Dedifferentiated amniotic fluid mesenchymal stem cell (primary cell): Measurements from ENCODE around the gene CPSF4.
"Not testable (repeated sequence)": the region's sequence is repeated elsewhere in the genome, so short reads cannot be mapped to it uniquely, and the experiment has no call there.

Experiments
- DNase-seq: peaks from one replicate; pipeline ENCODE4 v3.0.0-alpha.2; 2016; ENCODE audit errors: extremely low spot score

CPSF4 gene

DNA sequence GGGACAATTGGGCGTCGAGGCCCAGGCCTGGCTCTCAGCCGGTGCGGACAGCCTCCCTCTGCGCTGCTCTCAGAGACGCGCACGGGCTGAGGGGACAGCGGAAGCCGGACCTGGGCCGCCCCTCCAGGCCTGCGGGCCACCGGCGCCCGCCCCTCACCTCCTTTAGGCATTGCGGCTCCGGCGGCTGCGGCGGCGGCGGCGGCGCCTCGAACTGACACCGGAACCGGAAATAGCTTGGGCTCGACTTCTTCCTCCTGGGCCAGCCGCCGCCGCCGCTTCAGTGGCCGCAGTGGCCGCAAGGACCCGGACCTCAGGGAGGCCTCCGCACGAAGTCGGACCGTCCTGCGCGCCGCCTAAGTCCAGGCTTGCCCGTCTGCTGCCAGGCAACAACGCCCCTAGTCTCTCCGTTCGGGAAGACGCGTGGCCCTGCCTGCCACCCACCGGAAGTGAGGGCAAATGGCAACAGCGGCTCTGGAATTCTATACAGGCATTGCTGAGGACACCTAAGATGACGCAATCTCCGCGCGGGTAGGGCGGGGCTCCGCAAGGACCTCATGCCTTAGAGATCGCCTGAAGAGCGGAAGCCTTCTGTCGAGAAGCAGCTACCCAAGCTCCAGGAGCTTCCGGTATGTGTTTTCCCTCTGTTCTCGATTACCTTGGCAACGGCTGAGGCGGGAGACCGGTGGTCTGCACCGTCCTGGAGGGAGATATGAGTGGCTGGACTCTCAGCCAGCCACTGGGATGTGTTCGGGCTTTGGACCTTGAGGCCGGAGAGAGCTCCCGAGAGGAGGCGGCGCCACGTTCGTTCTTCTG lies 30.2 kb upstream of the CPSF4 start, which contains the start of the genes BUD31 and PDAP1:
Gene BUD31 (plus strand): TSS at position 591 of the 813 bp plus-strand sequence. CDS start 2,124 bp downstream, outside the sequence.
Gene PDAP1 (minus strand): TSS at position 219 of the 813 bp plus-strand sequence. CDS start 49 bp downstream, at position 170.
- DNase-seq, result peak; percentile 90

DNA sequence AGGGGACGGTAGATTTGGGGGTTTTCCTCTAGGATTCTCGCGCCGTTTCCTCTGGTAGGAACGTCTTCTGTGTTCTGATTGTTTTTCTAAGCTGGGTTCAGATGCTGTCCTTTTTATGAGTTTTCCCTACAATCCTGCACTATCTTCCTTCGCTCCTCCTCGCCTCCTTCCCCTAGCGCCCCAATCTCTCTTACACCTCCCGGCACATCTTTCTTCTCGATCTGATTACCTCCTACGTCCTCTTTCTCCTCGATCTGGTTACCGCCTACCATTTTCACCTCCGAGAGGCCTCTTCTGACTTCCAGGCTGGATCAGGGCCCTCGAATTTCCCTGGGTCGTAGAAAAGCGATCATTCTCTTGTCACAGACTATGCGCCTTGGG lies 29.6 kb upstream of the CPSF4 start:
- no peak for DNase-seq

DNA sequence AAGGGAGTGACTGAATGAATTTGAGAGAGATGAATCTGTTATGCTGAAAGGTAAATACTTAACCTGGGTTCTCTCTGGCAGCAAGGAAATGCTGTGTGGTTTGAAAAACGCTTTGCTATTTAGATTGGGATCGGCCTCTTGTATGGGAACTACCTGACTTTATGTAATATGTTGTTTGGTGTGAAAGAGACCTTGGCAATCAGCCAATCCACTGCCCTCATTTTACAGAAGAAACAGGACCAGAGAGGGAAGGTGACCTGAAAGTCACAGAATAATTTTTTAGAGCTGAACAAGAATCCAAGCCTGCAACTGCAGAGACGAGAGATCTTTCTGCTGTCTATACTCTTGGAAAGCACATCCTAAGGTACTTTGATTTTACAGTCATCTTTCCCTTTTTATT lies 28.9 kb upstream of the CPSF4 start:
- no peak for DNase-seq

DNA sequence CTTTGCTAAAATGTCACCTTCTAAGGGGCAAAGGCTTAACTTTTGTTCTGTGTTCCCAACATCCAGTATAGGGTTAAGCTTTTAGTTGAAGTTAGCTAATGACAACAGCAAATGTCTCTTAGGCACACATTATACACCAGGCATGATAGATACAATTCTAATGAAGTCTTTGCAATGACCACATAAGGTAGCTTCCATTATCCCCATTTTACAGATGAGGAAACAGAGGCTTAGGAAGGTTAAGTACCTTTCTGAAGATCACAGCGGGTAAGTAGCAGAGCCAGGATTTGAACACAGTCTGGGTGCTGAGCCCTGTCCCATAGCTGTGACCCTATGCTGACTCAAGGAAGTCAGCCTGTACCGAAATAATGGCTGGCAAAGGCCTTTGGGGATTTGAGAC lies 28.1 kb upstream of the CPSF4 start:
- no peak for DNase-seq

DNA sequence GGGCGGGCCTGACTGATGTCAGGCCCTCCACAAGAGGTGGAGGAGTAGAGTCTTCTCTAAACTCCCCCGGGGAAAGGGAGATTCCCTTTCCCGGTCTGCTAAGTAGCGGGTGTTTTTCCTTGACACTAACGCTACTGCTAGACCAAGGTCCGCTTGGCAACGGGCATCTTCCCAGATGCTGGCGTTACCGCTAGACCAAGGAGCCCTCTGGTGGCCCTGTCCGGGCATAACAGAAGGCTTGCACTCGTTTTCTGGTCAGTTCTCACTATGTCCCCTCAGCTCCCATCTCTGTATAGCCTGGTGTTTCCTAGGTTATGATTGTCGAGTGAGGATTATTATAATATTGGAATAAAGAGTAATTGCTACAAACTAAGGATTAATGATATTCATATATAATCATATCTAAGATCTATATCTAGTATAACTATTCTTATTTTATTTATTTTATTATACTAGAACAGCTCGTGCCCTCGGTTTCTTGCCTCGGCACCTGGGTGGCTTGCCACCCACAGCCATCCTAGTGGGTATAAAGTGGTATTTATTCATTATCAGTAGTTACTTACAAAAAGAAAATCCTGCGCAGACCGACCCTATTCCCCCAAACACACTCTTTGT lies 23.1 kb upstream of the CPSF4 start:
- peak; percentile 46 for DNase-seq

DNA sequence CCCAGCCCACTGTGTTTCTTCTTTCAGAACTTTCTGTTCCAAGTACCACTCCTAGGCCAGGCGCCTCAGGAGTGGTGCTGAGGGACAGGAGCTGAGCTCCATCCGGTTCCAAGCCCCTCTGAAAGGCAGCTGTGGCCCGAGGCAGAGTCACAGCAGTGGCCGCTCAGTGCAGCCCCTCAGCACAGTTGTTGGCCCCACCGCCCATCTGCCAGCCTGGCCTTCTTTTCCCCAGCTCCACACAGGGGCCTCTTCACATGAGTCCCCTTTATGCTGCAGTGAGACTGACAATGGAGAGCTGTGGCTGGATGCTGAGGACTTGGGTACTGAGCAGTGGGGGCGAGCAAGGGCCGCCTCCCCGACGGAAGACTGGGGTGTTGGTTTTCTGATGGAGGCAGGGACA lies 20.5 kb upstream of the CPSF4 start:
- DNase-seq, result no peak

DNA sequence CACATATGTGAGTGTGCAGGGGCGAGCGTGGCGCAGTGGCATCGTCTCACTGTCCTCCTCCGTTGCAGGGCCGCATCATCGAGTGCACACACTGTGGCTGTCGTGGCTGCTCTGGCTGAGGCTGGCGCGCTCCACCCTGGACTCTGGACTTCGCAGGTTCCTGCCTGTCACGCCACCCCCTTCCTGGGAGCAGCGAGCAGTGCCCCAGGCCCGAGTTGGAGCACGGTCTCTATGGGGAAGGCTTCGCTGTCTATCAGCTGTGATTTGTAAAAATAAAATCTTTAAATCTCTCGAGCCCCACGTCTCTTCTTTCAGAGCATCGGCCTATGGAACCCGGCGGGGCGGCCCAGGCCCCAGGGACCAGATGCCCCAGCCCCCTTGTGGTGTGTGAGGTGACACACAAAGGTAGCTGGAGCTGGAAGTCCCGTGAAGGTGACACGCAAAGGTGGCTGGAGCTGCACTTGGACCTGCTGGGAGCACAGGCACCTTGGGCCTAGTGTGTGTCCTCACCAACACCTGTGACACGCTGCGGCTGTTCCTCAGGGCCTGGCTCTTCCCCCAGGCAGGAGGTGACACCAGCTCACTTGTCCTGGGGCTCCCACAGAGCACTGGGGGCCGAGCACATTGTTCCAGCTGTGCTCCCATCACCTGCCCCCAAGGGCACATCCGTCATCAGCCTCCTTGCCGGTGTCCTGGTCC lies 19.3 kb upstream of the CPSF4 start:
- DNase-seq, result no peak

DNA sequence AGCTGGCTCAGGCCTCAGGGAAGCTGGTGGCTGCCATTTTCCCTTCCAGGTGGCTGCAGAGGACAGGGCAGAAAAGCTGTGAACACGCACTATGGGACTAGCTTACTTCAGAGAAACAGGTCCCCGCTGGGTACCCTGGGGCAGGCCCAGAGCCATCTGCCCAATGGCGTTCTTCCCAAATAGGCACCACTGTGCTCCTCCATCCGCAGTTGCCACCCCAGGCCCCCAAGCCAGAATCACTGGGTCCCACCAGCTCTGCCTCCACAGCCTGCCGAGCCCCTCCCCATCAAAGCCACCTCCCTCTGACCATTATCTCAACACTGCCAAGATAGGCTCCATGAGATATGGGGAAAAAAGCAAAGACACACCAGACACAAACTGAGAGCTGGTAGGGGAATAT lies 18.5 kb upstream of the CPSF4 start:
- no peak for DNase-seq

DNA sequence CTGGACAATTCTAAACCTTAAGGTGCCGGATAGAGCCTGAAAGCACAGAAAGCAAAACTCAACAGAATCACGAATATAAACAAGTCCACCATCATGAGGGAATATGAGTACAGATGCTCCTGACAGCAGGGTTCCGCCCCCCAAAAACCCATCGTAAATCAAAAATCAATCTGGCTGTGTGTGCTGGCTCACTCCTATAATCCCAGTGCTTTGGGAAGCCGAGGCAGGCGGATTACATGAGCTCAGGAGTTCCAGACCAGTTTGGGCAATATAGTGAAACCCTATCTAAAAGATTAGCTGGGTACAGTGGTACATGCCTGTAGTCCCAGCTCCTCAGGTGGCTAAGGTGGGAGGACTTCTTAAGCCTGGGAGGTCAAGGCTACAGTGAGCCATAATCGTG lies 17.8 kb upstream of the CPSF4 start:
- DNase-seq, result no peak

DNA sequence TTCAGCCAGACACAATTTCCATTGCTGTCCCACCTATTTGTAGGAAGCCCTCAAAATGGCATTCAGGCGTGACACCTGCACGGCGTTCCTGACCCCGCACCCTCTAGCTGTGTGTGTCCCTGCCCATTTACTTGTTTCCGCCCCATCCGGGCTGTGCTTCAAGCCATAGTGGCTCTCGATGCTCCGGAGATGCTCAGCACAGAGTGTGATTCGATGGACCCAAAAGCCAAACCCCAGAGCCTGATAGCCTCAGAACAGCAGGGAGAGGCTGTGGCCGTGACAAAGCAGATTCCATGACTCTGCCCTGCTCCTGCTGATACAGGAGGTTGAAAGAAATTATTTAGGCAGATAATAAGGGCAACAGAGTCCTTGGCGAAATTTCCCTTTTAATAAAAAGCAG lies 16.6 kb upstream of the CPSF4 start:
- DNase-seq, result no peak

DNA sequence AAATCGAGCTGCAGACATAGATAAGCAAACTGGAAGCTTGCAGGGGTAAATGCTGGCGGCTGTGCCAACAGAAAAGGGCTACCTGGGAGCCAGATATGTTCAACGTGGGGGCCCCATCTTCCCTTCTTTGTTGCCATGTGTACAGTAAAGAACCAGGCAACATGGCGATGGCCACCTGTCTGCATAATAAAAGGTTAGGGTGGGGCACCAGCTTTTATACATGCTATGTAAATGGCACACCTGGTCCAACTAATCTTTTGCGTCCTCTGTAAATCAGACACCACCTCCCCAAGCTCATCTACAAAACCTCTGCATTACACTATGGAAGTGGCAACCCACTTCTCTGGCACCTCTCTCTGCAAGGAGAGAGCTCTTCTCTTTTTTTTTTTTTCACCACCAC lies 16.1 kb upstream of the CPSF4 start:
- DNase-seq, result no peak

DNA sequence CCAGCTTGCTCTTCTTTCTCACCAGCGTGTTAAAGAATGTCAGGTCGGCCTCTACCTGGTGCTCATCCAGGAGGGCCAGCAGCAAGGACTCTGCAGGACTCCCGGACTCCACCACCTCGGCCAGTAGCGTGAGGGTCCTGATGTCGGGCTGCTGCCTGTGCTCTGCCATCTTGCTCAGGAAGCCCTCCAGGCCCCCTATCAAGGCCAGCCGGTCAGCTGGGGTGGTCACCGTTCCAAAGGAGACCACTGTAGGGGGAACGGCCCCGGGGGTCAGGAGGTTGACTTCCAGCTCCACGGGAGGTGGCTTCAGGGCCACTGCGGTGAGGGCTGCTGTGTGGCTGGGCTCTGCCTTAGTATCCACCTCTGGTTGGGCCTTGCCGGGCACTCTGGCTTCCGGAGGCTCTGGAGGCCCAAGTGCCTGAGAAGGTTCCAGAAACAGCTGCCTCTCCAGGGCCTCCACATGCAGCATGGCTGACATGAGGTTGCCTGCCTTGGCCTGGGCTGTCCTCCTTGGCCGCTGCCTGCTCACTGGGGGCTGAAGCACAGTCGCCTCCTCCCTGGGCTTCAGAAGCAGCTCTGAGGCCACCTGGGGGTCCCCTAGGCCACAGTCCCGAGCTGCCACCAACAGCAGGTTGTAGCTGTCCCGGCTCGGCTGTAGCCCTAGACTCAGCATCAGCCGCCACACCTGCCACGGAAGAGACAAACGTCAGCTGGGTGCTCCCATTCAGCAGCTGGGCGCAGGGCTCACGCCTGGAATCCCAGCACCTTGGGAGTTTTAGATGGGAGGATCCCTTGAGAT lies 13.6 kb upstream of the CPSF4 start:
- no peak for DNase-seq

DNA sequence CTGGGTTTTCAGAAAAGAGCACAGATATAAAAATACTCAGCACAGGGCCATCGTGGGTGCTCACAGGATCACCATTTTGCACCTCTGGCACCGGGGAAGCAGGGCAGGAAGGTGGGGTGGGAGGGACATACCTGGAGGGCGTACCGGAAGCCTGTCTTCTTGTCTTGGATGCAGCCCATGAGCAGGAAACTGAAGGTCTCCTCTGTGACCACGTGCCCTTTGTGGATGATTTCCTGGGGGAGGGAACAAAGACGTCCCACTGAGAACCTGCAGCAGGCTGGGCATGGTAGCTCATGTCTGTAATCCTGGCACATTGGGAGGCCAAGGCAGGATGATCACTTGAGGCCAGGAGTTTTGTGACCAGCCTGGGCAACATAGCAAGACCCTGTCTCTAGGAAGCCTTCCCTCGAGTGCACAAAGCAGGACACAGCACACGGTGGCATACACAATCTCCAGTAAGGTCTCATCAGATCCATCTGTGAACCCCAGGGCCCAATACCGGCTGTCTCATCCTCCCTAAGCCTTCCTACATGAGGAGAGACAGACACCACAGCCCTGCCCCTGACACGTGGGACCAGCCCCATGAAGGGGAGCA lies 9.7 kb upstream of the CPSF4 start:
- no peak for DNase-seq

DNA sequence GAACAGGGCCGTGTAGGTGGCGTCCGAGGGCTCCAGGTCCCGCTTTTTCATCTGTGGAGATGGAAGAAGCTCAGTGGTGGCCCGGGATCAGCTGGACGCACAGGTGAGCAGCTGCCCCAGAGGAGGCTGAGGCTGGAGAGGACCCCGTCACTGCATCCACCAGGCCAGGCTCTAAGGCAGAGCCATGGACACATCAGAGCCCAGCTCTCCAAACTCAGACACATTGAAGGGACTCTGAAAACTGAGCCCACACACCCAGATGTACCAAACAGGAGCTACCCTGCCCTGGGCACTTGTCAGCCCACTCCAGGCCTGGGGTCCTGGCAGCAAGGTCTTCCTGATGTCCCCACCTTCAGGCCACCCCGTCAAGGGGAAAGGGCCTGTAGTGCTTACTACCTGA lies 9.0 kb upstream of the CPSF4 start:
- DNase-seq, result no peak

DNA sequence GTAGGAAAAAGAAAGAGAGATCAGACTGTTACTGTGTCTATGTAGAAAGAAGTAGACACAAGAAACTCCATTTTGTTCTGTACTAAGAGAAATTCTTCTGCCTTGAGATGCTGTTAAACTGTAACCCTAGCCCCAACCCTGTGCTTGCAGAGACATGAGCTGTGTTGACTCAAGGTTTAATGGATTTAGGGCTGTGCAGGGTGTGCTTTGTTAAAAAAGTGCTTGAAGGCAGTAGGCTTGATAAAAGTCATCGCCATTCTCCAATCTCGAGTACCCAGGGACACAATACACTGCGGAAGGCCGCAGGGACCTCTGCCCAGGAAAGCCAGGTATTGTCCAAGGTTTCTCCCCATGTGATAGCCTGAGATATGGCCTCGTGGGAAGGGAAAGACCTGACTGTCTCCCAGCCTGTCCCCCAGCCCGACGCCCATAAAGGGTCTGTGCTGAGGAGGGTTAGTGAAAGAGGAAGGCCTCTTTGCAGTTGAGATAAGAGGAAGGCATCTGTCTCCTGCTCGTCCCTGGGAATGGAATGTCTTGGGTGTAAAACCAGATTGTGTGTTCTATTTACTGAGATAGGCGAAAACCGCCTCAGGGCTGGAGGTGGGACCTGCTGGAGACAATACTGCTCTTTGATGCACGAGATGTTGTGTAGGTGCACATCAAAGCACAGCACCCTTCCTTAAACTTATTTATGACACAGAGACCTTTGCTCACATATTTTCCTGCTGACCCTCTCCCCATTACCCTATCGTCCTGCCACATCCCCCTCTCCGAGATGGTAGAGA lies 6.8 kb upstream of the CPSF4 start:
- DNase-seq, result not testable (repeated sequence)

DNA sequence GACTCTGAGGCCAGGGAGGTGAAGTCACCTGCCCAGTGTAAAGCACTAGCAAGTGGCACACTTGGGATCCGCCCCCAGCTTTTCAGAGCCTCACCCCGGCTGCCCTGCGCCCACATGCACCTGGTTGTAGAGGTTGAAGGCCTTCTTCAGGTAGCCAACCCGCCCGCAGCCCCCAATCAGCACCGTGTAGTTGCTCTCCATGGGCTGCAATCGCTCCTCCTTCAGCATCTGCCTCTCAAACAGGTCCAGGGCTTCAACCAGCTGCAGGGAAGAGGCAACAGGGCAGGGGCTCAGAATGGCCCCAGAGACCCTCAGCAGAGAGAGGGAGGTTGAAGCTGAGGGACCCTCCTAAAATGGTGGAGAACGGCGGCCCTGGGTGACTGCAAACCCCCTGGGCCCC lies 5.6 kb upstream of the CPSF4 start:
- DNase-seq, result no peak

DNA sequence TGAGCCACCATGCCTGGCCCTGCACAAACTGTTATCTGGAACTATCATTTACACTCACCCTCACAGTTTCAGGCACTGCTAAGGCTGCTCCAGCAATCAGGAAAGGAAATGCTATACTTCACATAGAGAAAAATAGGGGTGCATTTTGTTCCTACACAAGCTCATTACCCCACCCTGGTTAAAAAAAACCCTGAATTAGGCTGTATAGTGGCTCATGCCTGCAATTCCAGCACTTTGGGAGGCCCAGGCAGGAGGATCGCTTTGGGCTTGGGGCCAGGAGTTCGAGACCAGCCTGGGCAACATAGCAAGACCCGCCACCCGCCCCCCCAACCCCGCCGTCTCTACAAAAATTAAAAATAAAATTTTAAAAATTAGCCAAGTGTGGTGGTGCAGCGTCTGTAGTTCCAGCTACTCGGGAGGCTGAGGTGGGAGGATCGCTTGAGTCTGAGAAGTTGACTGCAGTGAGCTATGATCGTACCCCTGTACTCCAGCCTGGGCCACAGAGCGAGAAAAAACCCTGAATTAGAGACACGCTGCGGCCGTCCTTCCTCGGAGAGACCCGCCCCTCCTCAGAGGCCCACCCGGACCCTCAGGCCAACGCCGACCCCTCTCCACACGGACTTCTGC lies 684 bp upstream of the CPSF4 start:
- no peak for DNase-seq

DNA sequence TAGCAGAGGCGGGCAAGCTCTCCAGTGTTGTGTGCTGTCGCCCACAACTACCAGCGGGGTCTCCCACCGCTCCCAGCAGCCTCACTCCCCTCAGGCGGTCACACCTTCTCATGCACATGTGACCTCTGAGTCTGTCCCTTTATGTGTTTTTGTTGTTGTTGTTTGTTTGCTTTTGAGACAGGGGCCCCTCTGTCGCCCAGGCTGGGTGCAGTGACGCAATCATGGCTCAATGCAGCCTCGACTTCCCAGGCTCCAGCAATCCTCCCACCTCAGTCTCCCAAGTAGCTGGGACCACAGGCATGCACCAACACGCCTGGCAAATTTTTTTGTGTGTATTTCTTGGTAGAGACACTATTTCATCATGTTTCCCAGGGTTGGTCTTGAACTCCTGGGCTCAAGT lies 1.5 kb downstream of the CPSF4 start:
- peak; percentile 52 for DNase-seq

DNA sequence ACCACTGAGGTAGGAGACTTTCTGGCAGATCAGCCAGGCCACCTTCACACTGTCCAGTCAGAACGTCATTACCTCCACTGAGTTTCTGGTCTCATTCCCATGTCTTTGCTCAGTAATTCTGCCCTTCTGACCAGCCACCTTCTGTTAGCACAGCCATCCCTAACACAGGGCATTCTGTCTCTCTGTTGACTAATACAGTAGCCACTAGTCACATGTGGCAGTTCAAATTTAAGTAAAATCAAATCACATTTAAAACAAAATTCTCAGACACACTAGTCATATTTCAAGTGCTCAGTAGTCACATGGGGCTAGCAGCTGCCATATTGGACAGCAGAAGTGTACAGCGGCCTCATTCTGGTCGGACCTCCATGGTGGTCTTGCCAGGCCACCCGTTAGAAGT lies 7.4 kb downstream of the CPSF4 start:
- no peak for DNase-seq

DNA sequence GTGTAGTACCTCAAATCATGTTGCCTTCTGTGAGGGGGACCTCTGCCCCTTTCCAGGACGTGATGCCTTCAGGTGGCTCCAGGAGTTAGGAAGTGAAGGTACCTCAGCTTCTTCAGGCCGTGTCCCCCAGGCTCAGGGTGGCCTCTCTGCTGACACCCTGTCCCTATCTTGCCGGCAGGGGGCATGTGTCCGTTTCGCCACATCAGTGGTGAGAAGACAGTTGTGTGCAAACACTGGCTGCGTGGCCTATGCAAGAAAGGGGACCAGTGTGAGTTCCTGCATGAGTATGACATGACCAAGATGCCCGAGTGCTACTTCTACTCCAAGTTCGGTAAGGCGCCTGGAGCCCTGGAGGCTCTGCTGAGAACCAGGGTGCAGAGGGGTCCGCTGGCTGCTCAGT lies 9.2 kb downstream of the CPSF4 start:
- no peak for DNase-seq
